ENCODE data around the gene WDFY2.

Gene WDFY2

GRCh38 chr13:51659276-51660127 is 75.2 kb downstream of the WDFY2 start:
- Histone ChIP-seq H3K9ac (ENCODE audit: low read length) (no peak overlapping the region), H3K27me3 (replicated peaks; ENCODE audit: control insufficient read depth, insufficient read depth, low read length) (no peaks in the 10 kb centered on the region)

GRCh38 chr13:51660813-51661212 is 76.6 kb downstream of the WDFY2 start:
- no peaks in the 10 kb centered on the region for H3K36me3 ChIP-seq (ENCODE audit: control insufficient read depth, insufficient read depth, low read length, severe bottlenecking)
- H3K9ac ChIP-seq (ENCODE audit: low read length): no peak overlapping the region
- DNase-seq (ENCODE audit: low read depth): no peak
- peaks cover 3% of the 10 kb centered on the region for H3K9me3 ChIP-seq (ENCODE audit: control insufficient read depth, low read length)
- H3K4me3 ChIP-seq (ENCODE audit: low read length): no peak overlapping the region
- peaks cover 14% of the 10 kb centered on the region for H3K4me1 ChIP-seq (ENCODE audit: control insufficient read depth, insufficient read depth, low read length)
- H3K27me3 ChIP-seq (replicated peaks; ENCODE audit: control insufficient read depth, insufficient read depth, low read length): no peaks in the 10 kb centered on the region

More at GRCh38 chr13:51659276-51660127, 75.2 kb downstream of the WDFY2 start:
- peaks cover 8% of the 10 kb centered on the region for H3K9me3 ChIP-seq (ENCODE audit: control insufficient read depth, low read length)
- peaks cover 13% of the 10 kb centered on the region for H3K4me1 ChIP-seq (ENCODE audit: control insufficient read depth, insufficient read depth, low read length)
- DNase-seq (ENCODE audit: low read depth): no peak
- H3K36me3 ChIP-seq (ENCODE audit: control insufficient read depth, insufficient read depth, low read length, severe bottlenecking): no peaks in the 10 kb centered on the region
- H3K4me3 ChIP-seq (ENCODE audit: low read length): no peak overlapping the region

GRCh38 chr13:51663973-51664957 is 80.0 kb downstream of the WDFY2 start:
- Histone ChIP-seq H3K36me3 (ENCODE audit: control insufficient read depth, insufficient read depth, low read length, severe bottlenecking) (no peaks in the 10 kb centered on the region), H3K4me1 (ENCODE audit: control insufficient read depth, insufficient read depth, low read length) (peaks cover 18% of the 10 kb centered on the region), H3K9me3 (ENCODE audit: control insufficient read depth, low read length) (no peaks in the 10 kb centered on the region), H3K27me3 (replicated peaks; ENCODE audit: control insufficient read depth, insufficient read depth, low read length) (no peaks in the 10 kb centered on the region), H3K4me3 (ENCODE audit: low read length) (no peak overlapping the region), H3K9ac (ENCODE audit: low read length) (no peak overlapping the region)
- no peak for DNase-seq (ENCODE audit: low read depth)

- peaks cover 11% of the 10 kb centered on the region for H3K4me1 ChIP-seq (ENCODE audit: control insufficient read depth, insufficient read depth, low read length)
- H3K4me3 ChIP-seq (ENCODE audit: low read length): no peak overlapping the region
- no peaks in the 10 kb centered on the region for H3K9me3 ChIP-seq (ENCODE audit: control insufficient read depth, low read length)
- H3K36me3 ChIP-seq (ENCODE audit: control insufficient read depth, insufficient read depth, low read length, severe bottlenecking): no peaks in the 10 kb centered on the region
- DNase-seq (ENCODE audit: low read depth): no peak
- no peaks in the 10 kb centered on the region for H3K27me3 ChIP-seq (replicated peaks; ENCODE audit: control insufficient read depth, insufficient read depth, low read length)
- H3K9ac ChIP-seq (ENCODE audit: low read length): no peak overlapping the region
These were observed 81.2 kb downstream of the WDFY2 start for GRCh38 chr13:51665456-51665855.

- Histone ChIP-seq H3K4me3 (ENCODE audit: low read length) (no peak overlapping the region), H3K27me3 (replicated peaks; ENCODE audit: control insufficient read depth, insufficient read depth, low read length) (no peaks in the 10 kb centered on the region), H3K9me3 (ENCODE audit: control insufficient read depth, low read length) (no peaks in the 10 kb centered on the region), H3K36me3 (ENCODE audit: control insufficient read depth, insufficient read depth, low read length, severe bottlenecking) (no peaks in the 10 kb centered on the region), H3K9ac (ENCODE audit: low read length) (no peak overlapping the region), H3K4me1 (ENCODE audit: control insufficient read depth, insufficient read depth, low read length) (peaks cover 11% of the 10 kb centered on the region)
- no peak for DNase-seq (ENCODE audit: low read depth)
These were observed 82.1 kb downstream of the WDFY2 start for GRCh38 chr13:51666374-51666773.

GRCh38 chr13:51666839-51667238 is 82.6 kb downstream of the WDFY2 start:
- no peak overlapping the region for H3K4me3 ChIP-seq (ENCODE audit: low read length)
- H3K36me3 ChIP-seq (ENCODE audit: control insufficient read depth, insufficient read depth, low read length, severe bottlenecking): no peaks in the 10 kb centered on the region
- no peaks in the 10 kb centered on the region for H3K9me3 ChIP-seq (ENCODE audit: control insufficient read depth, low read length)
- no peaks in the 10 kb centered on the region for H3K27me3 ChIP-seq (replicated peaks; ENCODE audit: control insufficient read depth, insufficient read depth, low read length)
- no peak for DNase-seq (ENCODE audit: low read depth)
- no peak overlapping the region for H3K9ac ChIP-seq (ENCODE audit: low read length)
- peaks cover 11% of the 10 kb centered on the region for H3K4me1 ChIP-seq (ENCODE audit: control insufficient read depth, insufficient read depth, low read length)

- Histone ChIP-seq H3K9me3 (ENCODE audit: control insufficient read depth, low read length) (no peaks in the 10 kb centered on the region), H3K27me3 (replicated peaks; ENCODE audit: control insufficient read depth, insufficient read depth, low read length) (no peaks in the 10 kb centered on the region), H3K4me3 (ENCODE audit: low read length) (no peak overlapping the region), H3K36me3 (ENCODE audit: control insufficient read depth, insufficient read depth, low read length, severe bottlenecking) (no peaks in the 10 kb centered on the region), H3K4me1 (ENCODE audit: control insufficient read depth, insufficient read depth, low read length) (peaks cover 15% of the 10 kb centered on the region), H3K9ac (ENCODE audit: low read length) (no peak overlapping the region)
- no peak for DNase-seq (ENCODE audit: low read depth)
These were observed 84.4 kb downstream of the WDFY2 start for GRCh38 chr13:51668580-51669195.

- no peak for DNase-seq (ENCODE audit: low read depth)
- H3K27me3 ChIP-seq (replicated peaks; ENCODE audit: control insufficient read depth, insufficient read depth, low read length): no peaks in the 10 kb centered on the region
- H3K4me1 ChIP-seq (ENCODE audit: control insufficient read depth, insufficient read depth, low read length): peaks cover 9% of the 10 kb centered on the region
- no peaks in the 10 kb centered on the region for H3K9me3 ChIP-seq (ENCODE audit: control insufficient read depth, low read length)
- H3K9ac ChIP-seq (ENCODE audit: low read length): no peak overlapping the region
- H3K36me3 ChIP-seq (ENCODE audit: control insufficient read depth, insufficient read depth, low read length, severe bottlenecking): no peaks in the 10 kb centered on the region
- no peak overlapping the region for H3K4me3 ChIP-seq (ENCODE audit: low read length)
These were observed 88.9 kb downstream of the WDFY2 start for GRCh38 chr13:51673165-51673564.

- Histone ChIP-seq H3K9ac (ENCODE audit: low read length) (no peak overlapping the region), H3K27me3 (replicated peaks; ENCODE audit: control insufficient read depth, insufficient read depth, low read length) (no peaks in the 10 kb centered on the region), H3K36me3 (ENCODE audit: control insufficient read depth, insufficient read depth, low read length, severe bottlenecking) (no peaks in the 10 kb centered on the region), H3K4me3 (ENCODE audit: low read length) (no peak overlapping the region), H3K4me1 (ENCODE audit: control insufficient read depth, insufficient read depth, low read length) (peaks cover 6% of the 10 kb centered on the region), H3K9me3 (ENCODE audit: control insufficient read depth, low read length) (no peaks in the 10 kb centered on the region)
- no peak for DNase-seq (ENCODE audit: low read depth)
These were observed 90.0 kb downstream of the WDFY2 start for GRCh38 chr13:51674276-51674675.

GRCh38 chr13:51675385-51675784 is 91.1 kb downstream of the WDFY2 start:
- no peak overlapping the region for H3K9ac ChIP-seq (ENCODE audit: low read length)
- no peaks in the 10 kb centered on the region for H3K27me3 ChIP-seq (replicated peaks; ENCODE audit: control insufficient read depth, insufficient read depth, low read length)
- DNase-seq (ENCODE audit: low read depth): no peak
- no peaks in the 10 kb centered on the region for H3K9me3 ChIP-seq (ENCODE audit: control insufficient read depth, low read length)
- peaks cover 3% of the 10 kb centered on the region for H3K4me1 ChIP-seq (ENCODE audit: control insufficient read depth, insufficient read depth, low read length)
- no peaks in the 10 kb centered on the region for H3K36me3 ChIP-seq (ENCODE audit: control insufficient read depth, insufficient read depth, low read length, severe bottlenecking)
- H3K4me3 ChIP-seq (ENCODE audit: low read length): no peak overlapping the region

GRCh38 chr13:51675877-51676276 is 91.6 kb downstream of the WDFY2 start:
- Histone ChIP-seq H3K36me3 (ENCODE audit: control insufficient read depth, insufficient read depth, low read length, severe bottlenecking) (no peaks in the 10 kb centered on the region), H3K9ac (ENCODE audit: low read length) (no peak overlapping the region), H3K27me3 (replicated peaks; ENCODE audit: control insufficient read depth, insufficient read depth, low read length) (no peaks in the 10 kb centered on the region), H3K9me3 (ENCODE audit: control insufficient read depth, low read length) (no peaks in the 10 kb centered on the region), H3K4me1 (ENCODE audit: control insufficient read depth, insufficient read depth, low read length) (peaks cover 3% of the 10 kb centered on the region), H3K4me3 (ENCODE audit: low read length) (no peak overlapping the region)
- no peak for DNase-seq (ENCODE audit: low read depth)

Measured in adipocyte (in vitro differentiated cells).